SK-N-MC (cell line): ENCODE measurements around the gene CDA.

Source experiments
- EZH2 ChIP-seq: fragments of 200-600 bp; sonication (generic); IDR thresholded peaks from one replicate; pipeline ENCODE4 v1.6.1; 2017; ENCODE audit warnings: antibody characterized with exemption
- POLR2AphosphoS5 ChIP-seq: IDR thresholded peaks from 2 replicates; pipeline ENCODE4 v1.6.1; 2012; ENCODE audit warnings: mild to moderate bottlenecking, low read depth, low read length, borderline replicate concordance

DNA sequence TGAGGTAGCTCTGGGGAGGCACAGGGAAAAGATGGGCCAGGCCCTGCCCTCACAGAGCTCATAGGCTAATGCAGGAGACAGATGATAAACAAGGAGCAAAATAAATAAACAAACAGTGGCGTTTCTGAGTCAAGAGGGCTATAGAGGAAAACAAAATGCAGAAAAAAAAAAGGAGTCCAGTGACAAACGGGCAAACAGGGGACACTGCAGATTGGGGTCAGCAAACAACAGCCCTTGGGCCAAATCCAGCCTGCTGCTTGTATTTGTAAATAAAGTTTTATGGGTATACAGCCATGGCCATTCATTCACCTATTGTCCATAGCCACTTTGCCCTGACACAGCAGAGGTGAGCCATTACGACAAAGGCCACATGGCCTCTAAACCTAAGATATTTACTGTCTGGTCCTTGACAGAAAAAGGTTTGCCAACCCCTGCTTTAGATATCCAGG is 25.3 kb downstream of the CDA start:
- TF ChIP-seq EZH2 (no peak), POLR2AphosphoS5 (no peak)
